Measurements from ENCODE around the gene UTP14C.

- TF ChIP-seq POLR2AphosphoS5 (IDR thresholded peaks at IDR 0.05; ENCODE audit: insufficient read depth in 1 of 2, low read depth in 1 of 2), result no peak
- TF ChIP-seq, protein P1, sequence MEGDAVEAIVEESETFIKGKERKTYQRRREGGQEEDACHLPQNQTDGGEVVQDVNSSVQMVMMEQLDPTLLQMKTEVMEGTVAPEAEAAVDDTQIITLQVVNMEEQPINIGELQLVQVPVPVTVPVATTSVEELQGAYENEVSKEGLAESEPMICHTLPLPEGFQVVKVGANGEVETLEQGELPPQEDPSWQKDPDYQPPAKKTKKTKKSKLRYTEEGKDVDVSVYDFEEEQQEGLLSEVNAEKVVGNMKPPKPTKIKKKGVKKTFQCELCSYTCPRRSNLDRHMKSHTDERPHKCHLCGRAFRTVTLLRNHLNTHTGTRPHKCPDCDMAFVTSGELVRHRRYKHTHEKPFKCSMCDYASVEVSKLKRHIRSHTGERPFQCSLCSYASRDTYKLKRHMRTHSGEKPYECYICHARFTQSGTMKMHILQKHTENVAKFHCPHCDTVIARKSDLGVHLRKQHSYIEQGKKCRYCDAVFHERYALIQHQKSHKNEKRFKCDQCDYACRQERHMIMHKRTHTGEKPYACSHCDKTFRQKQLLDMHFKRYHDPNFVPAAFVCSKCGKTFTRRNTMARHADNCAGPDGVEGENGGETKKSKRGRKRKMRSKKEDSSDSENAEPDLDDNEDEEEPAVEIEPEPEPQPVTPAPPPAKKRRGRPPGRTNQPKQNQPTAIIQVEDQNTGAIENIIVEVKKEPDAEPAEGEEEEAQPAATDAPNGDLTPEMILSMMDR (IDR thresholded peaks at IDR 0.05), result no peak
- TF ChIP-seq POLR2A (IDR thresholded peaks at IDR 0.05), result no peak
Measured at GRCh38 chr13:52006523-52007245, 17.8 kb upstream of the UTP14C start.

All from vagina (tissue), 2 donors.